ENCODE measurements around the gene SMPD3. TPM values are rescaled to one million over a fixed set of nuclear protein-coding genes. Genes with fewer than 3 reads are reported as not detected.

Gene SMPD3
- total and polyA plus RNA-seq, 2 of the 8 experiments (the other 6 are each of a cell fraction or from before 2014, with no cell fraction given), result 0.39 to 1.3 TPM

GRCh38 chr16:68372381-68372720, 76.0 kb downstream of the SMPD3 start:
- Histone ChIP-seq H3K4me1 (replicated peaks in 1 of 4; ENCODE audit: control insufficient read depth in 3 of 4, insufficient read depth in 4 of 4, low read length in 3 of 4) (peaks cover 0 to 2% (median under 1%) of the 10 kb centered on the region in 4 experiments; a peak in 4 of 7 replicates), H3K79me1 (ENCODE audit: low read depth, low read length) (no peaks in the 10 kb centered on the region), H4K8ac (ENCODE audit: extremely low read depth, insufficient read depth, low read length) (no peak overlapping the region; the same call in 1 of the 2 replicates), H2AFZ (ENCODE audit: low read length) (no peak overlapping the region), H3K79me2 (ENCODE audit: control insufficient read depth in 1 of 2, insufficient read depth in 2 of 2, low read length in 2 of 2) (no peaks in the 10 kb centered on the region), H3K27ac (ENCODE audit: low read depth, low read length) (no peak overlapping the region), H3K9me3 (ENCODE audit: insufficient read depth in 2 of 2, low read depth in 1 of 2, low read length in 1 of 2) (no peaks in the 10 kb centered on the region), H3K27me3 (replicated peaks in 1 of 4; ENCODE audit: control insufficient read depth in 3 of 4, extremely low read depth in 1 of 4, insufficient read depth in 3 of 4, low read length in 3 of 4) (peaks cover 0 to 2% (median 0%) of the 10 kb centered on the region in 4 experiments; a peak in 2 of 7 replicates), H4K91ac (replicated peaks; ENCODE audit: insufficient read length, low read length) (no peak overlapping the region), H2BK120ac (replicated peaks; ENCODE audit: low read depth, low read length) (no peak overlapping the region), H3K4me2 (ENCODE audit: insufficient read depth in 1 of 2, low read depth in 2 of 2, low read length in 2 of 2) (no peak overlapping the region), H2BK5ac (ENCODE audit: low read depth, low read length) (no peak overlapping the region), H3K4ac (replicated peaks; ENCODE audit: insufficient read length, low read depth, low read length) (no peak overlapping the region), H3K23ac (ENCODE audit: insufficient read length) (no peak overlapping the region), H3K4me3 (ENCODE audit: extremely low read depth in 1 of 4, insufficient read depth in 2 of 4, low read depth in 3 of 4, low read length in 4 of 4) (no peak overlapping the region), H4K20me1 (replicated peaks in 1 of 2; ENCODE audit: control insufficient read depth in 1 of 2, insufficient read depth in 2 of 2, low read length in 2 of 2) (no peaks in the 10 kb centered on the region), H2BK12ac (ENCODE audit: low read depth, low read length) (no peak overlapping the region), H3K9ac (replicated peaks in 1 of 4; ENCODE audit: extremely low read depth in 1 of 4, low read depth in 3 of 4, low read length in 3 of 4) (no peak overlapping the region), H2AK5ac (ENCODE audit: low read depth, low read length) (no peak overlapping the region), H3K14ac (ENCODE audit: insufficient read length) (no peak overlapping the region), H3K23me2 (ENCODE audit: low read depth, low read length) (no peaks in the 10 kb centered on the region), H3K18ac (ENCODE audit: extremely low read depth, low read length) (no peak overlapping the region), H2BK15ac (ENCODE audit: low read length) (no peak overlapping the region), H3K56ac (replicated peaks; ENCODE audit: insufficient read length, low read depth, low read length) (no peak overlapping the region), H2BK20ac (ENCODE audit: low read length) (no peak overlapping the region), H3K36me3 (ENCODE audit: control insufficient read depth in 2 of 4, insufficient read depth in 4 of 4, low read length in 3 of 4) (no peaks in the 10 kb centered on the region), H4K5ac (ENCODE audit: insufficient read length, low read depth, low read length) (no peak overlapping the region)
- 100% methylated on average over 3 of the region's 3 CpGs; no CpG with 5 or more reads in 1 of the 2 experiments for WGBS, 2 experiments (ENCODE audit: extremely low coverage in 1 of 2, insufficient coverage in 1 of 2, insufficient read length in 1 of 2, insufficient replicate concordance in 2 of 2, low coverage in 1 of 2, low lambda C conversion rate in 2 of 2, missing lambda C conversion rate in 1 of 2)
- ChIA-PET POLR2A (ENCODE audit: partially characterized antibody) (no interaction called here), CTCF (ENCODE audit: partially characterized antibody) (interaction anchor here (0.8 to 14.3 kb wide), 7 partner anchors 8 to 137 kb away, joined by 3 to 221 read pairs (median 11); no protein-coding TSS in a partner anchor)
- no peak for FAIRE-seq
- no peak for DNase-seq (ENCODE audit: low read depth in 1 of 2, low spot score in 2 of 2)
- TF ChIP-seq SIX5 (IDR thresholded peaks at IDR 0.05; ENCODE audit: low read depth, low read length), result no peak
